NOMO-1 treated with dmso at 0.1 percent for 144 hours (cell line): ENCODE data around the gene PELI2.

Experiments
- DNase-seq: peaks from one replicate; lab custom pipeline; 2025; ENCODE audit not compliant: unreplicated experiment; lab: John Stamatoyannopoulos, UW

The PELI2 gene

DNA sequence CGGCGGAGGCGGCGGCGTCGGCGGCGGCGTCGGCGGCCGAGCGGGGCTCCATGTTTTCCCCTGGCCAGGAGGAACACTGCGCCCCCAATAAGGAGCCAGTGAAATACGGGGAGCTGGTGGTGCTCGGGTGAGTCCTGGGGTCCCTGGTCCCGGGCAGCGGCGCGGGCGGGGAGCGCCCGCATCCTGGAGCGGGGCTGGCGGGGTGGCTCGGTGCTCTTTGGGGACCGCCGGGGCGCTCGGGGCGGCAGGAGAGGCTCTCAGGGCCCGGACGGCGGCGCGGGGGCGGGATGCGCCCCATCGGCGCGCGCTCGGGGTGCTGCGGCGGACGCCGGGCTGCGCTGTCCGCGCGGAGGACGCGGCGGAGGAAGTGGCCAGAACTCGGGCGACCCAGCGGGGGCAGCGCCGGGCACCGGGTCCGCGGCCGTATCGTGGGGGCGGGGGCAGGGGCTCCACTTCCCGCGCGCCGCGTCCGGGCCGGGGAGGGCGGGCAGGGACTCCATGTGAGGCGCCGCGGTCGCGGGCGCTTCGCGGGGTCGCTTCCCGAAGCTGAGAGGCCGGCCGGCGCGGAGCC lies 485 bp downstream of the PELI2 start:
- no peak for DNase-seq

DNA sequence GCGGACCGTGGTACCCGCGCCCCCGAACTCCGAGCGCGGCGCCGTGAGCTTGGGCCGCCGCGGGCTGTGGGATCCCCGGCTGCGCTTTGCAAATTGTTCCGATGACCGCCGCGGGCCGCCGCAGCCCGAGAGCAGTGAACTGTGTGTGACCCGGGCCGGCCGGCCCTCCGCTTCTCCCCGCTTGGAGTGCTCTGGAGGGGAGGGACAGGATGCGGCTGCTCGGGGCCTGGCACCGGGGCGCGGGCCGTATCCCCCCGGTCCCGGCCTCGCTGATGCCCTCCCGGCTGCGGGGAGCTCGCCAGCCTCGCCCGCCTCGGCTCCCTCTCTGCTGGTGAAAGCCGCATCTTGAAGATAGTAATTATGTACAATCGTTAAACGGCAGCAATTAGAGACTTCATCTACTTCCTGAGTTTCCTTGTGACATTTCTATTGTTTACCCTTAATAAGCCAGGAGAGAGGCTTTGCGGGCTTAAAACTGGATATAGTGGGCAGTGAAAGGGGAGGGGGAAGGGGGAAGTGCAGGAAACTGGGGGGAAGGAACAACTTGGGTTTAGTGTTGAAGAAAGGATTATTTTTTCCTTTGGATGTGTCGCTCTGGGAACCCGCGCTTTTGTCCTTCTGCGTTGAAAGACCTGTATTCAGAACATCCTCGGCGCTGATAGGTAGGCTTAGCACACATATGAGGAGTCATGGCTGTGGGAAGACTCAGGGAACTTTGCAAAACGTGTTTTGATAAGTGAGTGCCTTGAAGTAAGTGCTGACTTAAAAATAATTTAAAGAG lies 1.2 kb downstream of the PELI2 start:
- no peak for DNase-seq

DNA sequence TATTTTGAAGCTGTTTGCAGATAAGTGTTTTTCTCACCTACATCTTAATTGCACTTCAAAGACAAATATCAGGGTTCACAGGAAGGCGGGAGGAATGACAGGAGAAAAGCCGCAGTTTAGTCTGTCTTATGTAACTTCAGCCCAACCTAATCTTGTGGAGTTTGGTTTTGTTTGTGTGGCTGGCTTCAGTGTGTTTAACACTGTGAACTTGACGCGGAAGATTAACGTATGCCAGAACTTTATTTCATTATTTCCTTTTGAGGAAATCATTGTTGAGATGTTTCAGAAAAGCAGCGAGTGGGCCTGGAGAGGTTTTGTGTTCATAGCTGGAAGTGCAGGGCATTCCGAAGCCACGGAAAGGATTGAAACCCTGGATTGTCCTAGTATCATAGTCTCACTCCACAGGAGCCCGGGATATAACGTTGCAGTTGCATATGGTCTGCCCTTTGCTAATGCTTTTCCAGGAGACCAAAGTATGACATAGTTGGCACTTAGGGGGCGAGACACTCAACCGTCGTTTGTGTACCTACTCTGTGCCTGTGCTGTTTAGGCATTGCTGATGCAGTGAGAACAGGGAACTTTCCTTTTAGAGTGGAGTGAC lies 2.0 kb downstream of the PELI2 start:
- no peak for DNase-seq

DNA sequence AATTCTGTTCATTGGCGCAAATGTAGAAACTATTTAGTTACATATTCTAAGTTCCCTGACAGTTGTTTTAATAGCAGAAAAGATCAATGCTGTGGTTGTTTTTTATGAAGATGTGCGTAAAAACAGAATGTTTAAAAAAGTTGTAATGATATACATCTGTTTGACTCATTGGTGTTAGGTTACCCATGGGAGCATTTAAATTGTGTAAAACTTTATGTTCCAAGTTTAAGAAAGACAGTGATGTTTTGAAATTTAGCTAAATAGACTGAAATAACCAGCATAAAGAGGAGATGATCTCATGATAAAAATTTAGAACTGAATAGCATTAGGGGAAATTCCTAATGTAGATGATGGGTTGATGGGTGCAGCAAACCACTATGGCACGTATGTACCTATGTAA lies 3.6 kb downstream of the PELI2 start:
- no peak for DNase-seq

DNA sequence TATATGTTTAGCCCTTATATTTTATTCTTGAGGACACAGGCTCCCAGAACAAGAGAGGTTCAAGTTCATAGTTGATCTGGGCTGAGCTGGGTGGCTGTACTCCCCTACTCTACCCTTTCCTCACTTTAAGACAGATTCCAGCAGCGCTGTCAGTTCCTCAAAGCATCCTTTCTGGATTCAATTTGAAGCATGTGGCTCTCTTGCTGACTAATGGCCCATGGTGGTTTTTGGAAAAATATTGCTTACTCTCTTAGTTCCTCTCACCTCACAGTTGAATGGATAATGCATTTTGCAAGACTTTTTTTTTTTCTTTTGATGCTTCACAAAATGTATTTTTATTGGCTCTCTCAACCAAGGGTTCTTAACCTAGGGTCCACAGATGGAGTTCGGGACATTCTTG lies 4.1 kb downstream of the PELI2 start:
- DNase-seq = no peak

DNA sequence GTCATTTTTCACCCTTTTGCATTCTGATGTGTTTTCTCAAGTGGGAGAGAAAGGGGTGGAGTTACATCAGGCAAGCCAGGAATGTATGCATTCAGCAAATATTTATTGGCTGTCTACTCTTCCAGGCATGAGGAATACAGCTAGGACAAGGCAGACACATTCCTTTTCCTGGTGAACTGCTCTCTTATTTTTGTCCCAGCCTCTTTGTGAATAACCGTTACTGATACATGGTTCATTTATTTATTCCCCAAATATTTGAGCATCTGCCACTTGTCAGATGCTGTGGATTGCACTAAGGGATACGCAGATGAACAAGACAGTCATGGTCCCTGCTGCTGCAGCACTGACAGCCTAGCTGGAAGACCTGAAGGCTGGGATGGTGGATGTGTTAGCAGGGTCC lies 6.1 kb downstream of the PELI2 start:
- DNase-seq = no peak

DNA sequence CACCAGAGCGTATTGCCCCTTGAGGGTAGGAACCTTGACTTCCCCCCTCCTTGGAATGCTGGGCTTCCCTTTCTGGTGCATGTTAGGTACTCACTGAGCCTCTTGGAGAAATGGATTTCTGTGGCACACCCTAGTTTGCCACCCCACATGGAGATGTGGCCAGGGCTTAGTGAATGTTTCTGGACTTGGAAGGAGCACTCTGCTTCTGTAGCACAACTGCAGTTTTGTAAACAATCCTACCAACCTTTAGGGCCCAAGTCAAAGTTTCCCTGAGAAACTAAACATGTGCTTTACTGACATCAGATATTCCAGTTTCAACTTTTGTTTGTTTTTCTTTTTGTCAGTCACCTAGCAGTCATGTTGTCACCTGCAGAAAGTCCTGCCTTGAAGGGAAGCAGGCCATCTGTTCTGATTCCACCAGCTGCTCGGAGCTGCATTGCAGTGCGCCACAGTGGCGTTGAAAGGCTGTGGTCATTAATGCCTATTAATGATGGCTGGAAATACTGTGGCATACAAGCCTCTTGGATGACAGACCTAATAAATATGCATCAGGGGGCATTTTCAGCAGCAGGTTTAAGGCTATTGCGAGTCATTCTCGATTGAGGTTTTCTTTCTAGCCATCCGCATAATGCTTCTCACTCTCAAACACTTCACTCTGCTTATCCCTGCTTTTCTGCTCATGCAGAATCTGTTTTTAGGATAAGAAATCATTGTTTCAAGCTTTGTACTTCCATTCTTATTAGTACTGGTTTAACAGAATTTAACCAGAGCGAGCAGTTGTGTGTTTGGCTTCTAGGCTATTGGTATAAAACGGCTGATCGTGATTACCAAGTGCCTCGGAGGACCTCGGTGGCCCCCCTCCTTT lies 7.8 kb downstream of the PELI2 start:
- no peak for DNase-seq

DNA sequence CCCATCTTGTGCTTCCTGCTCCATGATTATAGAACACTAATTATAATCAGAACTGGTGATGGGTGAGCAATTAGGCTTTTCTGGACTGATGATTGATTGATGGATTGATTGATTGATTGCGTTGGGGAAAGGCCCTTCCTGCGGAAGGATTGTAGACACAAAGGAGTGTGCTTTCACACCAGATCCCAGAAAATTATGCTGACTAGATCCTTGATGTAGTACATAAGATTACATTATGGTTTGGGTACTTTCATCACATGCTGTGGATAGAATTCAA lies 8.4 kb downstream of the PELI2 start:
- DNase-seq = no peak

DNA sequence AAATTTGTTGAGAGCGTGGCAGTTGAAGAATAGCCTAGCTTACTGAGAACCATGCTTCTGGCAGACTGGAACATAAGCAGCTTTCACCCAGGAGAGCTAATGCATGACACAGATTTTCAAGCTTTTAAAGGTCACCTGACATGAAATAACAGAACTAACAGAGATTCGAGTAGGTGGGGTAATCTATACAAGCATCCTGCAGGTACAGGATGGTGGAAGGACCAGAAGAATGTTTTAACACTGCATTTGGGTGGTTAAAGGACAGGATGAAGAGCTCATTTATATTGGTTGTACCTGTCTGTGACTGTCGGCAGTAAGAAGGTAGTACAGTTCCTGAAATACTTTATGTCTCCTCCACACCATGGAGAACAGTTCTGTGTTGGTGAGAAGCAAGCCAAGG lies 8.9 kb downstream of the PELI2 start:
- no peak for DNase-seq

DNA sequence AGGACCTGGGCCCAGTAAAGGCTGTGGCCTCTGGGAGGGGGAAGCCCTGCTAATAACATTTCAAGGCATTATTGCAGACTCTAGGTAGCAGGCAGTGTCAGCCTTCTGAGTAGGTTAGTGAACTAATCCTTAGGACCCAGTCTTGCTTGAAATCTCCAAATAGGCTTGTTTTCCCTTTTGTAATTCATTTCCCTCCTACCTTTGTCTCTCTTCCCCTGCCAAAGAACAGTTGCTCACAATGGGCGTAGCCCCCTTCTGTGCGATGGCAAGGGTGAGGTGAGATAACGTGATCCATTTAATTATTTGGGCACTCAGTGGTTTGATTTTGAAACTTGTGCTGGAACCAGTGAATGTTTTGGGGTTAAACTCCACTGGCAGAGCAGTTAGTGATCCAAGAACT lies 10.9 kb downstream of the PELI2 start:
- no peak for DNase-seq

DNA sequence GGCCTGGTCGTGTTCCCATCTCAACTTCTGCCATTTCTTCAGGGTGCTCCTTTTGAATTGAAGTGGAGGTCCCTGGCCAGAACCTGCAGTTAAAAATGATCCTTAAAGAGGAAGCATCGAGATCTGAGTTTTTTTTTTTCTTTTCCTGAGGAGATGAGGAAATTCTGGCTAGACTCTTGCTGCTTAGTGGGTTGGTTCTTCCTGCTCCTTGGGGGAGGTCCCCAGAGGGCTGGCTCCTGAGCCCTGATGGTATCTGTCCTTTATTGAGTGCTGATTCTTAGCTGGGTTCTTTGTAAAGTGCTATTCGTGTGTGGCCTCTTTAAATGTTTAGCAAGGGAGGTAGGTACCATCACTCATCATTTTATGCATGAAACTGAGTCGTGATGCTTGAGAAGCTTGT lies 11.7 kb downstream of the PELI2 start:
- peak; percentile 47 for DNase-seq

DNA sequence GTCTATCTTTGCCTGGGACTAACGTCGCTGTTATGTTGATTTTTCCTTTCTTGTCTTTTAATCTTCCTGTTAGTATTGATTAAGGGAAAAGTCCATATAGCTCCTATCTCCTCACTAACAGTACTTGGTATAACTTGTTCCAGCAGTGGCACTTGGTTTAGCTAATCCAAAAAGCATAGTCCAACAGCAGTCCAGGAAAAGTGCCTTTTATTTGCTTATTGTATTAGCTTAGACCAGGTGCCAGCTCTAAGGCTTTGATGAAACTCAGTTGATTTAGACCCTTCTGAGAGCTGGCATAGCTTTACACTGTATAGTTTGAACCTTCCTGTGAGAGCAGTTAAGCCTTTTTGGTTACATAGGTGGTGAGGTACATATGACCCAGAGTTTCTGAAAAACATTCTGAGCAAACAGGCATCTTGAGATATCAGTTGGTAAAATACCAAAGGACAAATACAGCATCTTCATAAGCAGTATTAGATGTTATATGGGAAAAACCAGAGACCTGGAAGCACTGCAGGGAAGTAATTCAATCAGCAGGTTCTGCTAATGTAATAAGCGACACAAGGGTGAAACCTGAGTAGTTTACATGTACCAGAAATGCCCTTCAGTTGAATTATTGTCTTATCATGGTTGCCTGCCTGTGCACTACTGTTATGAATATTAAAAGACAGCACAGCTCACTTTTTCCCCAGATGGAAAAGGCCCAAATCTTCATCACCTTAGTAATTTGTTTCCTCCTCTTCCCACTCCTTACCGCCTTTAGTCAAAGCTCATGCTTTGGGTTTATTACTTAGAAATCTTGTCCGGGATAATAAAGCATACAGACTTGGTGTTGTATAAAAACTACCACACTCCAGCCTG lies 13.0 kb downstream of the PELI2 start:
- DNase-seq = no peak

DNA sequence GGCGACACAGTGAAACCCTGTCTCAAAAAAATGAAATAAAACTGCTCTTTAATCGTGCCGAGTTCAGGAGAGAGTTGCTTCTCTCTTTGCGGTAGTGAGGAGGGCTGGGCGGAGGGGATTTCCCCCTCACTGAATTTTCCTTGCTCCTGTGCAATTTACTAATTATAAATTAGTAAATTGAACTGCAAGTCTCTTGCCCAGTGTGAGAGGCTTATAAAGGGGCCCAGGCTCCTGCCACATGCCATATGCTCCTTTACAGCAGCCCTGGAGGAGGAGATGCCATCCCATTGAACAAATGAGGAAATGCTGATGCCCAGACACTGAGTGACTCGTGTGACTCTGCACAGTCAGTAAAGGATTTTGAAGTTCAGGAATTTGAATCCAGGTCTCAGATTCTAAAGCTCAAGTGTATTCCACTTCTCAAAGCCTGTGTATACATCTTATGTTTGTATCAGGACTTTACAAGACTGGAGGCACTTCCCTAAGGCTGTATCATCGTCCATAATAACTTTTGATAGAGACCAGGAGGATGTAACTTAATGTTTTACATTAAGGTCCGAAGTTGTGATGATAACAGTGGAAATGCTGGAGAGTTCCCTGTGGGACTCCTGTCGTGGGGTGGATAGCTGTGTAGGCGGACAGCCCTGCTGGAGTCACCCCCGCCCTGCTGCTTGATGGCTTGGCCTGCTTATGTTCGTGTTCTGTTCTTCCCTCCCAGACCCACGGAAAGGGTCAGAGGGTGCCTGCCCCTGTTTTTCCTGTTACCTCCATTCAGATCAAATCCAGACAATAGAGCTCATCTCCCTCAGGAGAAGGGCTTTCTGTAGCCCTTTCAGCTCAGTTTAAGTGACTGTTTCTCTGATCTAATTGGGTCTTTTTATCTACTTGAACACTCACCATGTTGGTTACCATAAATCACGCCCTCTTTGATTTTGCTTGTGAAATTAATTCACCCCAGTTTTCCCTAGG lies 13.9 kb downstream of the PELI2 start:
- no peak for DNase-seq

DNA sequence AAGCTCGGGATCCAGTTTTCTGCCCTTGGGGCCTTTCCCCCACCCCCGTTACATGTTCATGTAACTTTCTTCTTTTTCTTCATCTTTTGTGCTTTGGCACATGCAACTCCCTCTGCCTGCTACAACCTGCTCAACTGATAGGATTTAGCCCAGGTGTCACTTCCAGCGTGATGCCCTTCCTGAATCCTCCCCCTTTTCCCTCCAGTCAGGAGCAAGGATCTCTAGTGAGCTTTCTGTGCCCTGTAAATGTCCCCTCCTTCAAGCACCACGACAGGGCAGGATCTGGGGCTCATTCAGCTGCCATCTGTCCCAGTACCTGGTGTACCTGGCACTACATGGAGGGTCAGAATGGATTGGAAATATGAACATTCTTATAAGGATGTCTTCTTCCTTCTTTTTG lies 15.3 kb downstream of the PELI2 start:
- DNase-seq = no peak

DNA sequence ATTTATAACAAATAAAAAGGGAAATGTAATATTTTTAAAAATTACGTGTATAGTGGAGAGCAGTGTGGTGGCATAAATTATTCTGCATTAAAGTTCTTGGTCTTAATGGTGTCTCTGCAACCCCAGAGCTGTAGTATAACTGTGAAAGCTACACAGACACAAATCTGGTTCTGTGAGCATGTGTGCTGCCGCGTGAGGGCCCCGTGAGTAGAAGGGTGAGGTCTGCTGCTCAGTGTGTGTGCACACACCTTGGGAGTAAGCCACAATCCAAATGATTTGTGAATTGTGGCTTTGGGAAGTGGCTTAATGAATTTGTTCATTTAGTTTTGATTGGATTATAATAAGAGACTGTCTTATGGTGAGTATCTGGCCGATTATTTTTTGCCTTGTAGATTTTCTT lies 16.8 kb downstream of the PELI2 start:
- DNase-seq = no peak

DNA sequence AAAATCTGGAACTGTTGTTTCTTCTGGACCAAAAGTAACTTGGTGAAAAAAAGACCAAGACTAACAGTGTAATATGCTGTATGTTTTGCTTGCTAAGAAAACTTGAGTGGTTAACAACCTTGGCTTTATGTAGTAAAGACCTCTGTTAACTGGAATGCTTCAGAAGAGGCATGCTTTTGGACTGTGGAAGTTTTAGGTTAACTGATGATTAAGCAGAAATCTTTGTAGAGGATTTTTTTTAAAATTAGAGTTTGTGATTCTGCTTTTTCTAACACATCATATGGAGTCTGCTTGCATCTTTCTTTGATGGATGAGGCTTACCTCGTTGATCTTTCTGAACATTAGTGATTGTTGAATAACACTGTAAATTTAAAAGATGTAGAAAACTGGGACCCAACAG lies 17.5 kb downstream of the PELI2 start:
- no peak for DNase-seq

DNA sequence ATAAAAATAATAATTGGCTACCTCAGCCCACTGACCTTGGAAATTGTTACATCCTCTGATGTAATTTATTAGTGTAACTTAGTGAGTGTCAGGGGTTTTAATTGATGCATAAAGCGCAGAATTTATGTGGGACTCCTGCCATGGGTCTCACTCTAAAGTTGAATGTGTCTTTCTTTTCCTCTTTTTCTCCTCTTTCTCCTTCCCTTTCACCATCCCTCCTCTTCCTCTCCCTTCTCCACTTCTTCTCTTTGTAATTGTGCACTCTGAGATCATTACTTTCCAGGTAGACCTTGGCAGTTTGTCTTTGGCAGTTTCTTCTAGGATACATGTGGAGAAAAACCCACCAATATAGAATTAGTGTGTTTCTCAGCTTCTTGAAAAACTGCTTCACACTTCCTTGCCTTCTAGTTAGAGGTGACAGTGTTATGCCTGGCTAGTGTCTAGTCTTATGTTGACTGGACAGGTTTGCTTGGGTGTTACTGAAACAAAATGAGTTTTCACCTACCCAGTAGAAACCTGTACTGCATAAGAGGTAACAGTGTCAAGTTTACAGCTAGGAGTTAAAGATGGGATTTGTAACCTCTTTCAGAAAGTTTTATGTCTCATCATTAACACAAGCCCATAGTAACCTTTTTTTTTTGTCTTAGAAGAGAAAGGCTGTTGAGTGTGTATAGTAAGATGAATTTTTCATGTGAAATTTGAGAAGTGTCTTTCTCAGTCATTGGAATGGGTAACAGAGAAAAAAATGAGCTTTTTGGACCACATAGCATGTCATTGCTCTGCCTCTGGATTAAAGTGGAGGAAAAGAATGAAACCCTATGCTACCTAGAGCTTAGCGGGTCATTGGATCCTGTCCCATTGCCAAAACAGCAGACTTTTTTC lies 18.6 kb downstream of the PELI2 start:
- no peak for DNase-seq

DNA sequence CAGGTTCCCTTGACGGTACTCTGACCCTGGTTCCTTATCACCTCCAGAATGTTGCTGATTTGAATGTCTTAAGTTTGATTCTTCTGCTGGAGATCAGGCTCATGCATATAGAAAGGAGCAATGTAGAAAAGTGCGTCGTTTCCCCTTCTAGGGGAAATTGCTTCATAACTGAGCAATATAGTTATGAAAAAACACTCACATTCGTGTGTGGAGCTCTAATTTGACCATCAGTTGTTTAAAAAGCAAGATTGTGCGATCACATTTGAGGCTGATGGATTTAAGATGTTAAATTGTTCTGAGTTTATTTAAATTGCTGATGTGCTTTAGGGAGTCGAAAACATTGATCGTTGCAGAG lies 19.2 kb downstream of the PELI2 start:
- peak; percentile 24 for DNase-seq

DNA sequence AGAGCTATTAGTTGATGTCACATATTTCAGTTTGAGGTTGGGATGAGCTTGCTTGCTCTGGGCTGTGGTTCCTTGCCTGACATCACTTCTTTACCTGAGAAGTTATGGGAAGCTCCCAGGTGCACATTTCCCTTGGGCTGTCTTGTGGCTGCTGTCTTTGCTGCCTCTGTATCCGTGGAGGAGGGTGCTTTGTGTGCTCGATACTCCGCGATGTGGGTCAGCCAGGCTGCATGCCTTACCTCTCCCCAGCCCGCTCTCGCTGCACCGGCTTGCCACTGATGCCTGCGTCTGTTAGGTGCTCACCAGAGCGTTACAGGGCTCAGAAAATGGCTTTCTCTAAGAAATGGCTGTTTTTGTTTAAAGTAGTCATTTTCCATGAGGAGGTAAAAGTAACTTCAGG lies 19.6 kb downstream of the PELI2 start:
- DNase-seq = no peak
